PC-9 (cell line): ENCODE results near the gene ABLIM1. TPM values are rescaled to one million over a fixed set of nuclear protein-coding genes. Genes with fewer than 3 reads are reported as not detected.

Experiments
- BruUV-seq: library from RNA; stranded (reverse); fragments of 400-500 nt; replicated peaks from 2 replicates; lab custom pipeline; 2021; lab: Mats Ljungman, UMichigan
- CTCF ChIA-PET: fragments of 300-600 bp; sonication (Branson Sonifier 250); formaldehyde crosslinking; loops from one replicate; lab custom pipeline; 2022; ENCODE audit warnings: antibody characterized with exemption; lab: Charles Lee
- POLR2A ChIA-PET: fragments of 300-600 bp; sonication (Branson Sonifier 250); formaldehyde crosslinking; loops from one replicate; lab custom pipeline; 2022; ENCODE audit warnings: antibody characterized with exemption; ENCODE audit not compliant: unreplicated experiment; lab: Charles Lee
- DNase-seq, 2 experiments: peaks; one replicate each; pipeline versions ENCODE4 v3.0.0 to v3.0.0-alpha.2; 2015 to 2022; ENCODE audit warnings: mixed read lengths in 1 of 2
- H2AFZ ChIP-seq: fragments of 200-600 bp; sonication (generic); 2 replicates; pipeline ENCODE4 v1.8.1; 2017; ENCODE audit warnings: antibody characterized with exemption
- H3F3A ChIP-seq: fragments of 200-600 bp; sonication (generic); 2 replicates; pipeline ENCODE4 v1.8.1; 2017; ENCODE audit warnings: antibody characterized with exemption, mild to moderate bottlenecking, low read depth; ENCODE audit not compliant: insufficient read depth
- H3K27ac ChIP-seq: fragments of 200-600 bp; sonication (generic); 2 replicates; pipeline ENCODE4 v1.6.1; 2016; ENCODE audit warnings: mixed run types
- H3K27me3 ChIP-seq: fragments of 200-600 bp; sonication (generic); 2 replicates; pipeline ENCODE4 v1.6.1; 2016; ENCODE audit warnings: low read depth, mixed run types; ENCODE audit not compliant: insufficient read depth
- H3K36me3 ChIP-seq: fragments of 200-600 bp; sonication (generic); 2 replicates; pipeline ENCODE4 v1.6.1; 2016; ENCODE audit warnings: low read depth, mixed run types
- H3K4me1 ChIP-seq: fragments of 200-600 bp; sonication (generic); replicated peaks from 2 replicates; pipeline ENCODE4 v1.6.1; 2016; ENCODE audit warnings: mixed run types; ENCODE audit not compliant: insufficient read depth
- H3K4me2 ChIP-seq: fragments of 200-600 bp; sonication (generic); 2 replicates; pipeline ENCODE4 v1.6.1; 2017; ENCODE audit warnings: mixed run types
- H3K4me3 ChIP-seq: fragments of 200-600 bp; sonication (generic); 2 replicates; pipeline ENCODE4 v1.6.1; 2016; ENCODE audit warnings: mixed run types
- H3K79me2 ChIP-seq: fragments of 200-600 bp; sonication (generic); 2 replicates; pipeline ENCODE4 v1.6.1; 2017; ENCODE audit warnings: low read depth, mixed run types
- H3K9me2 ChIP-seq: fragments of 200-600 bp; sonication (generic); 2 replicates; pipeline ENCODE4 v1.8.1; 2017; ENCODE audit warnings: mild to moderate bottlenecking; ENCODE audit not compliant: insufficient read depth
- H3K9me3 ChIP-seq: fragments of 200-600 bp; sonication (generic); 2 replicates; pipeline ENCODE4 v1.8.1; 2016; ENCODE audit warnings: low read depth; ENCODE audit not compliant: insufficient read depth
- H4K20me1 ChIP-seq: fragments of 200-600 bp; sonication (generic); 2 replicates; pipeline ENCODE4 v1.8.1; 2017; ENCODE audit not compliant: insufficient read depth
- CTCF ChIP-seq: fragments of 200-600 bp; sonication (generic); conservative IDR thresholded peaks from 2 replicates; pipeline ENCODE4 v1.6.1; 2017; ENCODE audit warnings: mixed run types, antibody characterized with exemption, mild to moderate bottlenecking, moderate library complexity
- EZH2 ChIP-seq: fragments of 200-600 bp; sonication (generic); IDR thresholded peaks from 2 replicates; pipeline ENCODE4 v1.8.0; 2017; ENCODE audit warnings: antibody characterized with exemption, low read depth
- intact Hi-C: fragments of 100-400 bp; cut with micrococcal nuclease; formaldehyde crosslinking; loops from one replicate; pipeline ENCODE4 v1.10.0; 2022; ENCODE audit not compliant: unreplicated experiment
- total RNA-seq: library from RNA; stranded (reverse); gene quantifications from 2 replicates; pipeline ENCODE4 v1.2.3, GENCODE V29; 2021

The ABLIM1 gene
- total RNA-seq, 1 experiment from 2014 or later = 68.7 TPM

- intact Hi-C loops = loop anchor here (5.0 to 10.0 kb wide), 2 partner anchors 326 to 573 kb away; no protein-coding TSS in a partner anchor
- H3K4me3 ChIP-seq = no peak overlapping the region
- H3K36me3 ChIP-seq = no peaks in the 10 kb centered on the region
- DNase-seq = no peak
- ChIA-PET POLR2A (no interaction called here), CTCF (no interaction called here)
- no TSS peak for BruUV-seq
- H3K27ac ChIP-seq = no peak overlapping the region
- no peaks in the 10 kb centered on the region for H3K9me3 ChIP-seq
- TF ChIP-seq EZH2 (no peak), CTCF (no peak)
- no peak overlapping the region for H3K4me2 ChIP-seq
- no peaks in the 10 kb centered on the region for H3K27me3 ChIP-seq
- H3K4me1 ChIP-seq = no peaks in the 10 kb centered on the region
- no peaks in the 10 kb centered on the region for H4K20me1 ChIP-seq
- H3K9me2 ChIP-seq = no peaks in the 10 kb centered on the region
- no peaks in the 10 kb centered on the region for H3K79me2 ChIP-seq
- no peak overlapping the region for H2AFZ ChIP-seq
- H3F3A ChIP-seq = no peaks in the 10 kb centered on the region
These were observed 106.5 kb downstream of the ABLIM1 start for GRCh38 chr10:114551636-114551972.

- H2AFZ ChIP-seq = no peak overlapping the region
- ChIA-PET CTCF (no interaction called here), POLR2A (no interaction called here)
- no peaks in the 10 kb centered on the region for H3K79me2 ChIP-seq
- no peak overlapping the region for H3K27ac ChIP-seq
- H3K4me2 ChIP-seq = no peak overlapping the region
- H3K4me3 ChIP-seq = no peak overlapping the region
- no peaks in the 10 kb centered on the region for H4K20me1 ChIP-seq
- TF ChIP-seq EZH2 (no peak), CTCF (peak; percentile 74)
- no peaks in the 10 kb centered on the region for H3K27me3 ChIP-seq
- BruUV-seq = no TSS peak
- intact Hi-C loops = loop anchor here (1.0 to 10.0 kb wide), 4 partner anchors 152 to 574 kb away; no protein-coding TSS in a partner anchor
- no peaks in the 10 kb centered on the region for H3K9me2 ChIP-seq
- H3K36me3 ChIP-seq = no peaks in the 10 kb centered on the region
- H3K9me3 ChIP-seq = no peaks in the 10 kb centered on the region
- H3K4me1 ChIP-seq = no peaks in the 10 kb centered on the region
- H3F3A ChIP-seq = no peaks in the 10 kb centered on the region
- DNase-seq = peak in 1 of 2 experiments; percentile 40
These were observed 107.1 kb downstream of the ABLIM1 start for GRCh38 chr10:114550756-114551635.

DNA sequence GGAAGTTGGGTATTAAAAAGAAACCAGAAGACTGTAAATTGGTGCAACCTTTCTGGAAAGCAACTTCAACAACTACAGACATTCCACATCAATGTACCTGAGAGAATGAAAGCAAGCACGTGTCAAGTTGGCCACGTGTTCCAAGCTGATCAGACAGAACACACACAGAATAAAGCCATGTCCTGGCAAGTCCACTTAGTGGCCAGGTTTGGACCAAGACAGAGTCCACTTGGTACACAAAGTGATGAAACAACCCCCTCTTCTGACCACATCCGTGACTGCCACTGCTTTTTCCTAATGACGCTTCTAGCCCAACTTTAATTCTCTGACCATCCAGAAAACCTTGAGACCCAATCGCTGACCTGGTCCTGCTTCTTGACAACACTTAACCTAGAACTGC is 109.4 kb downstream of the ABLIM1 start:
- Histone ChIP-seq H3F3A (no peaks in the 10 kb centered on the region), H3K27ac (no peak overlapping the region), H3K36me3 (no peaks in the 10 kb centered on the region), H2AFZ (no peak overlapping the region), H4K20me1 (no peaks in the 10 kb centered on the region), H3K4me1 (peaks cover 16% of the 10 kb centered on the region), H3K9me2 (no peaks in the 10 kb centered on the region), H3K4me3 (no peak overlapping the region), H3K27me3 (no peaks in the 10 kb centered on the region), H3K4me2 (no peak overlapping the region), H3K9me3 (no peaks in the 10 kb centered on the region), H3K79me2 (no peaks in the 10 kb centered on the region)
- intact Hi-C loops = loop anchor here (1.0 kb wide), 2 partner anchors 77 to 244 kb away; no protein-coding TSS in a partner anchor
- POLR2A ChIA-PET = no interaction called here
- CTCF ChIA-PET = interaction anchor here (0.6 kb wide), 1 partner anchor 112 kb away, joined by 3 read pairs; no protein-coding TSS in a partner anchor
- BruUV-seq = no TSS peak
- no peak; the same call in 1 of the 2 replicates for TF ChIP-seq CTCF
- no peak for TF ChIP-seq EZH2
- no peak for DNase-seq
